GM12872 (cell line): Measurements from ENCODE around the gene ADARB2.

Source experiments
- CTCF ChIP-seq: IDR thresholded peaks from 3 replicates; pipeline ENCODE4 v1.5.1; 2011; ENCODE audit warnings: low read depth, mild to moderate bottlenecking, low read length, moderate library complexity; ENCODE audit not compliant: insufficient read depth

The ADARB2 gene

GRCh38 chr10:1685699-1686490 is 51.4 kb downstream of the ADARB2 start:
- TF ChIP-seq CTCF: no peak

- TF ChIP-seq CTCF: no peak
Measured at GRCh38 chr10:1684991-1685390, 52.3 kb downstream of the ADARB2 start.

GRCh38 chr10:1683649-1684048 is 53.7 kb downstream of the ADARB2 start:
- no peak for TF ChIP-seq CTCF

GRCh38 chr10:1679821-1680650 is 57.3 kb downstream of the ADARB2 start:
- TF ChIP-seq CTCF: no peak

- TF ChIP-seq CTCF: no peak
Measured at GRCh38 chr10:1678084-1678483, 59.2 kb downstream of the ADARB2 start.

GRCh38 chr10:1677307-1677939 is 59.9 kb downstream of the ADARB2 start:
- TF ChIP-seq CTCF: no peak

GRCh38 chr10:1674501-1674900 is 62.8 kb downstream of the ADARB2 start:
- TF ChIP-seq CTCF: no peak
